Frontal cortex (tissue), 4 donors: ENCODE measurements around the gene ALDH1A3. TPM values are rescaled to one million over a fixed set of nuclear protein-coding genes. Genes with fewer than 3 reads are reported as not detected.
A peak's percentile ranks its signal among the peaks of the same experiment; 100 is the strongest.
"Not testable (repeated sequence)": the region's sequence is repeated elsewhere in the genome, so short reads cannot be mapped to it uniquely, and the experiment has no call there.

Source experiments
- DNase-seq, 2 donors: peaks; one replicate each; pipeline ENCODE4 v3.0.0; 2012; ENCODE audit warnings: low spot score in 2 of 2
- FAIRE-seq: peaks from 2 replicates; lab custom pipeline; 2012; peaks lifted over from hg19 to GRCh38; lab: Jason Lieb, UNC
- total RNA-seq: library from RNA; depleted of rRNA; stranded (reverse); fragments of >200 nt; gene quantifications from one replicate; pipeline ENCODE4 v1.2.3, GENCODE V29; 2014
- donor health status: control.
- donor health status: control.
- donor health status: control.

Gene ALDH1A3
- 3.3 TPM for total RNA-seq

DNA sequence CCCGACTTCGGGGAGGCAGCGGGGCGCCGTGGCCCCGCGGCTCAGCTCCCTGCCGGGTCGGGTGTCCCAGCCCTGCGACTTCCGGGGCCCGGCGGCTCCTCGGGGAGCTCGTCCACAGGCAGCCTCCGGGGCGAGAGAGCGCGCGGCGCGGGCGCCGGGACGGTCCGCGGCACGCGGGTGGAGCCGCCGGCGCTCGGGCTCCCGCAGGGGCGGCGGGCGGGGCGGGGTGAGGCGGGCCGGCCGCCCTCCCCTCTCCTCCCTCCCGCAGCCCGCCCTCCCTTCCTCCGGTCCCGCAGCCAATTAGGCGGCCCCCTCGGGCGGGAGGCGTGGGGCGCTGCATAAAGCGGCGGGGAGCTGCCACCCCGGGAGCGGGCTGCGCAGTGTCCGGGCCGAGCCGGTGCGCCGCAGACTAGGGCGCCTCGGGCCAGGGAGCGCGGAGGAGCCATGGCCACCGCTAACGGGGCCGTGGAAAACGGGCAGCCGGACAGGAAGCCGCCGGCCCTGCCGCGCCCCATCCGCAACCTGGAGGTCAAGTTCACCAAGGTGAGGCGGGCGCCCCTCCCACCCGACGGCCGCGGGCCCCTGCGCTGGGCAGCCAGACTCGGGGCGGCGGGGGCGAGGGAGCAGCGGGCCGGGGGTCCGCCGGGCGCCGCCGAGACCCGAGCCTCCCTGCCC is at the start of gene ALDH1A3:
Gene ALDH1A3 (plus strand): TSS at position 368 of the 675 bp plus-strand sequence. CDS start 77 bp downstream, at position 445.
- DNase-seq (peak; percentile 56 to 58), FAIRE-seq (no peak)

DNA sequence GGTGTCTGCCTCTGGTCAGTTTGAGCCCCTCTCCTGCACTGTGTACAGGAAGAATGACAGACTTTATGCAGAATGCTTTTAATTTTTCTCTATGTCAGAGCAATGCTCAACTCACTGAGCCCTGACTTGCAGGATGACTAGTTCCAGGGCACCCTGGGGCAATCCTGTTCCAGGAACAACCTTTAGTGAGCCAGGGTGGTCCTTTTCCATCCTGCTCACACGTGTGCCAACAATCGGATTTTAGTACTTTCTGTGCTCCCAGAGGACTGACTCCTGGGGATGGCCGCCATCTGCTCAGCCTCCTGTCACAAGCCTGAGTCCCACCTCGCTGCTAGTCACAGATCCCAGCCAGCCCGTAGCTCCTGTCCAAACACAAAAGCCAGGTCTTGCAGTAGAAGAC is 48.2 kb upstream of the ALDH1A3 start:
- no peak for DNase-seq
- FAIRE-seq = no peak

DNA sequence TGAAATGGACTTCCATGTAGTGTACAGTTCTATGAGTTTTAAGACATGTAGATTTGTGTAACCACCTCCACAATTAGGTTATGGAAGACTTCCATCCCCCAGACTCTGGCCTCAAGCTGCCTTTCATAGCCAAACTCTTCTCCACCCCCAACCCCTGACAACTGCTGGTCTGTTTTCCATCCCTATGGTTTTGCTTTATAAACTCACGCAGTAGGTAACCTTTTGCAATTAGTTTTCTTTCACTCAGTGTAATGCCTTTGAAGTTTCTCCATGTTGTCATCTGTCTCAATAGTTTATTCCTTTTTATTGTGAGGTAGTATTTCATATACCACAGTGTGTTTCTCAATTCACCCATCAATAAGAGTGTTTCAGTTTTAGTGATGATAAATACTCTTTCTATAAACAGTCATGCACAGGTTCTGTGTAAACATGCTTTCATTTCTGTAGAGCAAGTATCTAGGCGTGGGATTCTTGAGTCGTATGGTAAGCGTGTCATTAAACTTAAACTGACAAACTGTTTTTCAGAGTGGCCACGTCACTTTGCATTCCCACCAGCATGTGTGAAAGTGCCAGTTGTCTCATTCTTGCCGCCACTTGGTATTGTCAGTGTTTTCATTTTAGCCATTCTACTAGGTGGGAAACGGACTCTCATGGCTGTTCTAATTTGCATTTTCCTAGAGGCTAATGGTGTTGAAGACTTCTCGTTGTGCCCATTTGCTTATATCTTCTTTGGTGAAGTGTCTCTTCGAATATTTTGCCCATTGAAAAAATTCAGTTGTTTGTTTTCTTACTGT is 47.3 kb upstream of the ALDH1A3 start:
- no peak for DNase-seq
- no peak for FAIRE-seq

DNA sequence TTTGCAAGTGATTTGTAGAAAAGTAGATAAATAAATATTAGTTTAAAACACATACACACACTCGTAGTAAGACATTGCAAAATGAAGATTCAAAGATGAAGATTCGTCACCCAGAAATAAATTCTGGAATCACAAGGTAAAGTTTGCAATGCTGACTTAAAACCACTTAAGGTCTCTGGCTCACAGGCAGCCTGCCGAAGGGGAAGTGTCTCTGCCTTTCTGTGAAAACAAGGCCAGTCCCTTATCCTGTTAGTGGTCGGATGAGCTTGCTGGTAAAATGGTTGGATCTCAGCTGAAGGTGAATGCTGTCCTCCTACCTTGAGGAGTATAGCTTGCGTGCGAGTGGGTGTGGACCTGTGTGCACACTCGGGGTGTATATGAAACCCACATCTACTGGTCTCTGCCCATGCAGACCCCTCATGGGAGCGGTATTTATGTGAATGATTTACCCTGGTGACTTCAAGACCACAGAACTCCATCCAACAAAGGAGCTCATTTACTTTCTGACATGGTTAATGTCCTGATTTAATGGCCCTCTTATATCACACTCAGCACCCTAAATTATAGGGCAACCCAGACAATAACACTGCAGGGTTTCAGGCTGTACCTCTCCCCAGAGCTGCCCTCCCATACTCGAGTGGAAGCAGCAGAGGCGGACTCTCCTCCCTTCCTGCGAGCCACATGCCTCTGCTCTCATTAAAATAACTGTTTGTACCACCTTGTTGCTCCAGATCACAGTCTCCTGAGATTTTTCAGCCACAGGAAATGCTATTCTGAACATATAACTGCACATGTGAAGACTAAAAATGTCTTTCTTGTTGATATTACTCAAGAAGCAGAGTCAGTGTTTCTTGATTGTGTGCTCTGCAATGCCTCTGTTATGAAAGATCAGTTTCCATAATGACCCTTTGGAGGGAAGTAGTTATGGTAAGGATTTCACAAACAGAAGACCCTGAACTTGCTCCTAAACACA is 45.9 kb upstream of the ALDH1A3 start:
- no peak for FAIRE-seq
- no peak for DNase-seq

DNA sequence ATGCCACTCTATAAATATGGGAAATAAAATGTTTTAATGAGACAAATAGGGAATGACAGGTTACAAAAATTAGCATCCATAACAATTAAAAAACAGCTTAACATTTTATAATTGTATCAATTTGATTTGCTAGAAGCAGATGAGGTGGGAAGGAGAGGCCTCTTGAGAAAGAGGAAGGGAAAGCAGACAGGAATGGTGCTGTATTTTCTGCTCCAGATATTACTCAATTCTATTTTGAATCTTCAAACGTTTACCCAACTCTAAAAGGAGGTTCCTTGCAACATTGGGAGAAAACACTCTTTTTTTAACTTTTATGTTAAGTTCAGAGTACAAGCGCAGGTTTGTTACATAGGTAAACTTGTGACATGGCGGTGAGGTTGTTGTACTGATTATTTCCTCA is 44.9 kb upstream of the ALDH1A3 start:
- FAIRE-seq (no peak), DNase-seq (no peak)

DNA sequence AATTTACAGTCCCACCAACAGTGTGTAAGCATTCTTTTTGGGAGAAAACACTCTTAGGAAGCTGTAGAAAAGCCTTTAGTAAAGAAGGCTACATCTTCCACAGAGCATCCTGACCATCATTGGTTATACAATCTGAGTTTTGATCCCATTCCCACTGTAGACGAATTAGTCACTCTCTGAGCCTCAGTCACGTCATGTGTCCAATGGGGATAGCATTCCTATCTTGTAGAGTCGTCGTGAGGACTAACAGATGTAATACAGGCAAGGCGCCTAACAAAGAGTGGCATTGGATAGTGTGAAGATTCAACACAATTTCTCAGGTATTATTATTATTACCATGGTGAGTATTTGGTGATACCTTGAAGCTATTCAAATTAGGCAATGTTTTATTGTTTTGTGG is 44.0 kb upstream of the ALDH1A3 start:
- FAIRE-seq = no peak

DNA sequence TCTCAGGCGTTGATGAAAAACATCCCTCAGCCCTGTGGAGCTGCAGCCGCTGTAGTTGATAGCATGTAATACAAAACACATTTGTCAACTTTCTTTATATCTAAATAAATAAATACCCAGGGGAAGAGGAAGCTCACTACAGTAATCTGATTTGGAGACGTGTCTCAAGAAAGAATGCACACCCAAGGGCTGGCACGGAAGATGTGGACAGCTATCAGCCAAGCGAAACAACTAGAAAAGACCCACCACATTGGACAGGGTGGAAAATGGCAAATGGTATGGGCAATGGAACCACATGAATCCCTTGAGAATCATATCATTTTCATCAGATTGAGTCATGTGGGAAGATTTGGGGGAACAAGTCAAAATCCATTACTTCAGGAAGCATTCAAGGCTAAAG is 43.1 kb upstream of the ALDH1A3 start:
- no peak for FAIRE-seq

More for the DNA sequence above, 44.0 kb upstream of the ALDH1A3 start:
- DNase-seq = no peak

DNA sequence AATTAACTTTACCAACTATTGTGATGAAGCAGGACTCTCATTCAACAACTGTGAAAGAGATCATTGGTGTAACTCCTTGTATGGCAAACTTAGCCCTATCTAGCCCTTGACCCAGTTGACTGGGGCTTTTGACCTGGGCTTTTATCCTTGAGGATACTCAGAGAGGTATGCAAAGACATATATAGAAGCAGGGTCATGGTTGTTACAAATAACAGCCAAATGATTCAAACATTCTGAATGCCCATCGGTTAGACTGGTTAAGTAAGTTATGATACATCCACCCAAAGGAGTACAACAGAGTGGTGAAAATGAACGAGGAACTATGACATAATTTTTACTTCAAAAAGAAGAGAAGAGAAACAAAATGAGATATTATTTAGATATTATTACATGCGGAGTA is 38.2 kb upstream of the ALDH1A3 start:
- DNase-seq (no peak), FAIRE-seq (no peak)

More for the DNA sequence above, 43.1 kb upstream of the ALDH1A3 start:
- no peak for DNase-seq

DNA sequence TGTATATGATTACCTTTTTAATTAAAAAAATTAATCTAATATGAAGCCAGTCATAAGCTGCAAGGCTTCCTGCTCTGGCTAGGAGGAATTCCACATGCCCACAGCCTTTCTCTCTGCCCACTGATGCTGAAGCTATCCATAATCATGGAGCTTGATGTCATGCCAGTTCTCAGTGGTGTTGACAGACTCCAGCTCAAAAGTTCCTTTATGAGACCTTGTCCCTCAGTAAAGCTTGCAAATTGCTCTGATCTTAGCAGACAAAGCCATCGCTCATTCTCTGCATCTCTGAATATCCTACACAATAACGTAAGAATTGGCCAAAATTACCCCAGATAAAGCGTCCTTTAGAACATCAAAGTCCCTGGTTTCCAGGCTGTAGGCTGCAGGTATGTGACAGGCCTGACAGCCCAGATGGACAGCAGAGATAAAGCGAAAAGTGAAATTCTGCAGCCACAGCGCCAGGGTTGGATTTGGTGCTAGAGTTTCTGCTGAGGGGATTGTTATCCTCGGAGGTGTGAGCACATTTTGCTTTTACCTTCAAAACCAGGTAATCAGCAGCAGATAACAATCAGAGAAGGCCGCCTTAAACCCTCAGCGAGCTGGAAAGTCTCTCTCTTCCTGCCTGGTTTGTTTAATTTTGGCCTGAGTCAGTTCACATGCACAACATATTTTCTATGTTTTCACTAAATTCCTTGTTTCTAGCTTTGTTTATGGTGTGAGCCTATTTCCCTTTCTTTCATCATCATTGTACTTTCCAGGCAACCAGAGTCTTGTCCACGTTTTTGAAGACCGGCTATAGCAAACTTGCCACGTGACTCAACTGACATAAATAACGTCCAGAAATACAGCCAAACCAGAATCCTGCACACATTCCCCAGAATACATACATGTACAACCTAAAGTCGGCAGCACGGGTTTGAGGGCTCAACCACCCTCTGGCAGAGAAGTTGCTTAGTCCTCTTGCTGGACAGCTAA is 36.6 kb upstream of the ALDH1A3 start:
- DNase-seq (no peak), FAIRE-seq (no peak)

DNA sequence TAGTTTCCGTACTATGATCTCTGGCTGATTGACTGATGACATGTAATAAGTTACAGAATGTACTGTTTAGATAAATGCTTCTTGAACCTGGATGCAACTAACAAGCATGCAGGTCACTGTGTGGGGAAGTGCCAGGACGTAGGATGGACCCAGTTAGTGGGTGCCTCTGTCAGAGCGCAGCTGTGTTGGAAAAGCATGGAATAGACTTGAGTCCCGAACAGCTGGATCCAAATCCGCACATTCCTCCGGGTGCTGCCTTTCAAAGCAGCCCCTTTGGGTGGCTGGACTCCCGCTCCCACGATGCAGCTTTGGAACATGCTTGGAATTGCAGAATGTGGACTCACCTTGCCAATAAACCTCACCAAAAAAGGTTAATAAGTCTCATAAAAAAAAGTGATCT is 35.5 kb upstream of the ALDH1A3 start:
- DNase-seq (no peak), FAIRE-seq (no peak)

DNA sequence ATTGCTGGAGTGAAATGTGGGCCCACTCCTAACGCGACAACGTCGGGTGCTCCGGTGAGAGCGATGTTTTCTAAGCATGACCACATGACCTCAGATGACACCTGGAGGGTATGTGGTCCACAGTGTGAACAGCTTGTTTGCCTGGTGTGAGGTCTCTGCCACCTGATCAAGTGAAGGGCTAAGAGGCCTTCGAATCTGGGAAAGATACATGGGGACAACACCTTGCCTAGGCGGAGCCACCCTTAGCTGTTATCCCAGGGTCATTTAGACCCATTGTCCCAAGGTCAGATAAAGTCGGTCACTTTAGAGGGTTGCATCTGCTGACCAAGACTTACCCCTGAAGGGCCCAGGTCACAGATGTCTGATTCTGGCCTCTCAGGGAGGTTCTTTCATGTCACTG is 34.9 kb upstream of the ALDH1A3 start:
- FAIRE-seq = no peak

DNA sequence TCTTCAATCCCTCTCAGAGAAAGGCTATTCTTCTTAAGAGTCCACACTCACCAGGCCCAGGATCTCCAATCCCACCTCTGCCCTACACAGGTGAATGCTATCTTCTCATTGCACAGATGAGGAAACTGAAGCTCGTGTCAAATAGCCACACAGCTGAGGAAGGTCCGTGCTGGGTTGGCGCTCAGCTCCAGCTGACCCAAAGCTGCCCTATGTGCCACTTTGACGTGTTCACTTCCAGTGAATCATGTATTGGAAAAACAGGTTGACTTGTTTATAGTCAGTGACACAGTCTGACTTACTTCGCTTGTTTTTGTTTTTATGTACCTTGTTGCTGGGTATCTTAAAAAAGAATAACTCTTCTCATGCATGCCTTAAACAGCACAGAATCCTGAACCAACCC is 32.4 kb upstream of the ALDH1A3 start:
- FAIRE-seq (no peak), DNase-seq (no peak)

More for the DNA sequence above, 34.9 kb upstream of the ALDH1A3 start:
- no peak for DNase-seq

DNA sequence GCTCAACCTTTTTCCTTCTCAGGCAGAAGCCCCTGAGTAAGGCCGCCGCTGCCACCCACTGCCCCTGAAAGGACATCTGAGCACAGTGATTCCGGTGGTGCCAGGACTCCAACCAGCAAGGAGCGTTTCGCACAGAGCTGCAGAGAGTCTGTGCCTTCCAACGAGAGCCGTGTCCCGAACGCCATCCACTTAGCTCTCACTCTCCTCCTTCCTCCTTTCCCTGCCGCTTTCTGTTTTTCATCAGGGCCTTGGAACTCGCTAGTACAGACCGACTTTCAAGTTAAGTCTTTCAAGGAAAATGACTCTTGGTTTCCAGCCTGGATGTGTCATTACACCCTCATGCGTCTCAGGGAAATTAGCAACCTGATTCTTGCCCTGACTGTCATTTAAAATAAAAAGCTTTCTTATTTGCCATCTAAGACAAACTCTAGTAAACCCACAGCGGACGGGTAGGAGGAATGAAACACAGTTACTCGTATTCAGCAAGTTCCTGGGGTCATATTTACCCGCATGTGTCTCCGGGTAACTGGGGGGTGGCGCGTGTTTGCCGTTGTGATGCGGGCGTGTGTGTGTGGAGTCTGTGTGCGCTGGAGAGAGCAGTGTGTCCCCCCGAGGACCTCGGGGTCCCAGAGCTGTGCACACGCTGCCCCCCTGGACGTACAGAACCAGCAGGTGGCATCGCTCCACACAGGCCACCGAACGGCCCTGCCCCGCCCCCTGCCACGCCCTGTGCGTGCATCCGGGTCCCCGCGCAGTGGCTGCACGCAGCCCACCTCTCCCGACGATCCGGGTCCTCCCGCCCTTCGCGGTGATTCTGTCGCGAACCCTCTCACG is 30.4 kb upstream of the ALDH1A3 start:
- peak; percentile 57 to 61 for DNase-seq
- FAIRE-seq = no peak

DNA sequence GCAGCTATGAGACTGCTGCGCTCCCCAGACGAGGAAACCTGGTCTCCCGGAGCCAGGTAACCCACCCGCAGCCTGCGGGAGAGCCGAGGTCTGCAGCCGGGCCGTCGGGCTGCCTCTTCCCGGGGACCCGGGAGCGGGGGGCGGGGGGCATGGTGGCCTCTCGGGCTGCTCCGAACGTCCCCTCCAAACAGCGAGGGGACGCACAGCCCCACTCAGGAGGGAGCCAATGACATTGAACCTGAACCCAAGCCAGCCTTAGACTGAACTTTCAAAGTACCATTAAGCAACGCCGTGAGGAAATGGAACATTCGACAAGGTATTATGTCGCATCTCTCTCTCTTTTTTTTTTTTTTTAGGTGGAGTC is 29.8 kb upstream of the ALDH1A3 start:
- FAIRE-seq = no peak
- no peak for DNase-seq

DNA sequence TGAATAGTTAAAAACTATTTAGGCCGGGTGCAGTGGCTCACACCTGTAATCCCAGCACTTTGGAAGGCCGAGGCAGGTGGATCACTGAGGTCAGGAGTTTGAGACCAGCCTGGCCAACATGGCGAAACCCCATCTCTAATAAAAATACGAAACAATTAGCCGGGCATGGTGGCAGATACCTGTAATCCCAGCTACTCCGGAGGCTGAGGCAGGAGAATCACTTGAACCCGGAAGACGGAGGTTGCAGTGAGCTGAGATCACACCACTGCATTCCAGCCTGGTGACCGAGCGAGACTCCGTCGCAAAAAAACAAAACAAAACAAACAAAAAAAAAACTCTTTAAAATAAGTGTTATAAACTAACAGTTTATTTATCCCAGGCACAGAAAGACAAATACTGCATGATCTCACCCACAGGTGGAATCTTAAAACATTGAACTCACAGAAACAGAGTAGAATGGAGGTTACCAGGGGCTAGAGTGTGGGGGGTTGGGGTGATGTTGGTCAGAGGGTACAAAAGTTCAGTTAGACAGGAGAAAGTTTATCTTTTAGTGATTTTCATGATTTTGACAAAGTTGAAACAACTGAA is 28.1 kb upstream of the ALDH1A3 start:
- DNase-seq, FAIRE-seq: not testable (repeated sequence)

DNA sequence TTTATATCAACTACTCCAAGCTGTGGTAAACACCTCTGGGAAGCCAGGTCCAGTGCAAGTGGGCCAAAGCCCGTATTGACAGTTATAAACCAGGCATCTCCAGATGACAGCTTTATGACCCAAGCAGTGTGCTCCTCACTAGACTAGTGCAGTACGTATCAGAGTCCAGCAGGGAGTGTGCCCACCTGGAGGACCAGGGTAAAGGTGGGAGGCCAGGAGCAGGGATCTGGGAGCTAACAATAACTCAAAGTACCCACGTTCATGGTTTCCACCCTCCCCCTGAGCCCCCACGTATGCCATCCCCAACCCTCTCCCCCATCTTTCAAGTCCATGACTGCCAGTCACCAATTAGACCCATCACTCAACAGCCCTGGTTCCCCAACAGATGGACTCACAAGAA is 27.0 kb upstream of the ALDH1A3 start:
- no peak for FAIRE-seq
- DNase-seq = no peak

DNA sequence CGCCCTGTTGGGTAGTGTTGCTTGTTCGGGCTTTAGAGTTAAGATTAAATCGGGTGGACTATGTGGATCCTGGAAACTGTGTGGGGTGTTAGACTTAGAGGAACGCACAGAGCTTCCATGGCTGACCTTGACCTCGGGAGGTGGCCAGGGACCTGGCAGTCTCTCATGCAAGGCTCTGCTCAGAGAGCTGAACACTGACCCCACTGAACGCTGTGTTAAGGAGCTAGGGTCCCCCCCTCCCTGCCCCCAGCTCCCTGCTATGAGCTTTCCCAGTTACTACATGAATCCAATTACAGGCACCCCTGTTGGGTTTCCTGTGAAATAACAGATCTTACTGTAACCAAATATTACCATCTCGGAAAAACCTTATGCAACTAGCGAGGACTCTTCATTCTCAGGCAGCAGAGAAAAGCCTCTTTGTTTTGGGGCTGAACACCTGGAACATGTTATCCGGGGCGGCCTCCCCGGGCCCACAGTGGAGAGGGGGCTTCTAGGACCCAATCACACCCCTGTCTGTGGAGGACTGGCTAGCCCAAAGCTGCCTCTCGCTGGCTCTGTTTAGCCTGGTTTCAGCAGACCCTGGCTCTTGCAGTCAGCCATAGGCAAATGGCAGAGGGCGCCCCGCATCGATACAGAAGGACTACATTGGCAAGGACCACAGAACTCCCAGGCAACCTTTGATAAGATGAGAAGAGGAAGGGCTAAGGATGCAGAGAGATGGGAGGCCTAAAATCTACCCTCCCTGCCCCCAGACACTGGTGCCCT is 25.8 kb upstream of the ALDH1A3 start:
- FAIRE-seq = no peak

More for the DNA sequence above, 25.8 kb upstream of the ALDH1A3 start:
- DNase-seq = no peak
